ENCODE data around the gene NCAPD3.
"Not testable (repeated sequence)": the region's sequence is repeated elsewhere in the genome, so short reads cannot be mapped to it uniquely, and the experiment has no call there.

Gene NCAPD3

DNA sequence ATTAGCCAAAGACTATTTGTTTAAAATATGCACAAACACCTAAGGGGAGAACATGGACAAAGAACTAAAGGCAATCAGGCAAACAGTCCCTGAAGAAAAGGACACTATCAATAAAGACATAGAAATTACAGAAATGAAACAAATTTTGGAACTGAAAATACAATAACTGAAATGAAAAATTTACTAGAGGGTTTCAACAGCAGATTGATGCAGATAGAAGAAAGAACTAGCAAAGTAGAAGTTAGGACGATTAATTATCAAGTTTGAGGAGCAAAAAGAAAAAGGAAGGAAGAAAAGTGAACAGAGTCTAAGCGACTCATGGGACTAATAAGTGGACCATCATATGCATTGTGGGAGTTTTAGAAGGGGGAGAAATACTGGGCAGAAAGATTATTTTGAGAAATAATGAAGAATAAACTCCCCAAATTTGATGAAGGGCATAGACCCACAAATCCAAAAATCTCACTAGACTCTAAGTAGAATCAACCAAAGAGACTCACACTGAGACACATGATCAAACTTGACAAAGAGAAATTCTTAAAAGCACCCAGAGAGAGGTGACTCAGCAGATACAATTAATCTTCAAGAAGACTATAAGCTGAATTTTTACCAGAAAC lies 92.0 kb downstream of the NCAPD3 start:
- DNase-seq (ENCODE audit: low spot score), result no peak

DNA sequence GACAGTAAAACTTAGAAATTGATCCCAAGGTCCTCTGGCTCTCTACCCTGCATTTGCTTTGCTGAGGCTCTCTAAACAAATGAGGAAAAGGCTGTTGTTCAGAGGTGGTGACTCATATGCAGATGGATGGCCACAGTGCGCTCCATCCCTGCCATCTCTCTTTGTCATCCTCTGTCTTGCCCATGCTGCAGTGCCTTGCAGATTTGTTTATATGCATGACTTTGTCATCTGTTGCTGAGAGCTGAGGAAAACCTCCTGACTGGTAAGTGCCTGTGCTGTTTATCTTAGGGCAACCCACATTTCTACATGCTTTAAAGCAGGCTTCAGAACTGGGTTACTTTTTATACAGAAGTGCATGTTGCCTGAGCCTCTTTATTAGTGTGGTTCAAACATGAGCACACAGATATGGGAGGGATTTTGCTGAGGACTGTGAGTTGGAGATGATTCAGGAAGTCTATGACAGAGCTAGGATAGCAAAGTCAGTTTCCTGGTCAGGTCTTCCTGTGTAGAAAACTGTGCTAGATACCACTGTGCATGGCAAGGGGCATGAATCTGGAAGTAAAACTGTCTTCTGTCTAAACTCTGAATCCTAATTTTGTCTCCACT lies 97.4 kb downstream of the NCAPD3 start:
- peak; percentile 90 for DNase-seq (ENCODE audit: low spot score)

DNA sequence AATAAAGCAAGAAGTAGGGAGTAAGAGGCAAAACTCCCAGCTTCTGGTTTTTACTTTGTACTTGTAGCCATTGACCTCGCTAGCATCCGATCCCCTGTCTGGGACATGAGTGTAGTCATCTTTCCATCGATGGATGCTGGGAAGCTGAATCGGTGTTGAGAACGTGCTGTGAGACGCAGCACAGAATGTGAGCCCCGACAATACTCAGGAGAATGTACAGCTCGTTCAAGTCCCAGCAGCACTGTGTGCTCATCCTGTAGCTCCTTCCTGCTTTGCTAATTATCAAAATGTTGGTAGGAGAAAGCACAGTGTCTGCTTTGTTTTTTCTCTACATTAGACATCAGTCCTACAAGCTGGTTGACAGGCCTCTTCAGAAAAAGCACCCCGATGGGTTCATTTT lies 98.3 kb downstream of the NCAPD3 start:
- DNase-seq (ENCODE audit: low spot score), result no peak

DNA sequence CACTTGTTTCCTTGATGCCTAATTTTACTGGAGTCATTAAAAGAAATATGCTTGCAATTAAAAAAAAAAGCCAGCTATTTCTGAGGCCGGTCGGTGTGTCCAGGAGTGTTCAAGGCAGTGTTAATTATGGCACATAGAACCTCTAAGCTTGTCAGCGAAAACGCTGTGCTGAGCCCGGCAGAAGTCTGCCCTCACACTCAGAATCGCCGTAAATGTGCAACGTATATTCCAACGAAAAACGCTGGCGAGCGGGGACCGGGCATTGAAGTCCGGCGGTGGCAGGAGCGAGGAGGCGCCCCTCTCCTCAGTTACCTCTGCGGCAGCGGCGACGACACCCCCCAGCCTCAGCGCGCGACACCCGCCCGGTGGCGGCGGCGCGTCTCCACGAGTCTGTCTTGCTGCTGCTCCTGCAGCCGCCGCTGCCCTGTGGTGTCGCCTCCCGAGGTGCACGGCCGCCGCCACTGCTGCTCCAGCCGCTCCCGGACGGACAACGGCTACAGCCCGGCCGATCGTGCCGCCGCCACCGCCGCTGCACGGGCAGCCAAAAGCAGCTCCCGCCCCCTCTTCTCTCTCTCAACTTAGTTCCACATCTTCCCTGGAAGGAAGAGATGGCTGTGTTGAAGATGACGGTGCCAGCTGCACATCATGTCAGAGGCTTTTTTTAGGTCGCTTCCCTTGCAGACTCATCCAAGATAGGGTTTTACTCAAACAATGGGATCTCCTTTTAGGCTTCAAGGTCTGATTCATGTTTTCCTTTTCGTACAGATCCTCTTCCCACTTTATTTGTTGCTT lies 98.9 kb downstream of the NCAPD3 start:
- no peak for DNase-seq (ENCODE audit: low spot score)

DNA sequence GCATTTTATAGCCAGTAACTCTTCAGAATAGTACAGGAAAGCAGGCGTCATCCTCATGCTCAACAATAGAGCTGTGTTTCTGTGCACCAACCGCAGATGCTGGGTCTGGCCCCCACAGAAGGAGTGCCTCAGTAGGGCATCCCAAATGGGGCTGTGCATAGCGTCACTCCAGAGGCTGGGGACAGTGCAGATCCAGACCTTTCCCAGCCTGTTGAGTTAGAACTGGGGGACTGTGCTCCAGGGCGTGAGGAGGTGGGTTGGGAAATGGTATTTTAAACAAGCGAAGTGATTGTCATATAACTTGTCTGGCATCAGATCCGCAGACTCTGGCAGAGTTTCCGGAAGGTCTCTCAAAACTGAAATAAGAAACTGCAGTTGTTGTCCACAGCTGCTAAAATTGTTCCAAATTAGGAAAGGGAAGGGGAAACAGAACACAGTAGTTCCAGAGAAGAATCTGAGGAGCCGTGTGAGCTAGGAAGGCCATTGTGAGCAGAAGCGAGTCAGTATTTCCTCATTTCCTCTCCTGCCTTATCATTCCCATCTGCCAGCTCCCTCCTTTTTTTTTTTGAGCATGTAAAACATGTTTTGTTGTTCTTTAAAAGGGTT lies 102.7 kb downstream of the NCAPD3 start:
- no peak for DNase-seq (ENCODE audit: low spot score)

DNA sequence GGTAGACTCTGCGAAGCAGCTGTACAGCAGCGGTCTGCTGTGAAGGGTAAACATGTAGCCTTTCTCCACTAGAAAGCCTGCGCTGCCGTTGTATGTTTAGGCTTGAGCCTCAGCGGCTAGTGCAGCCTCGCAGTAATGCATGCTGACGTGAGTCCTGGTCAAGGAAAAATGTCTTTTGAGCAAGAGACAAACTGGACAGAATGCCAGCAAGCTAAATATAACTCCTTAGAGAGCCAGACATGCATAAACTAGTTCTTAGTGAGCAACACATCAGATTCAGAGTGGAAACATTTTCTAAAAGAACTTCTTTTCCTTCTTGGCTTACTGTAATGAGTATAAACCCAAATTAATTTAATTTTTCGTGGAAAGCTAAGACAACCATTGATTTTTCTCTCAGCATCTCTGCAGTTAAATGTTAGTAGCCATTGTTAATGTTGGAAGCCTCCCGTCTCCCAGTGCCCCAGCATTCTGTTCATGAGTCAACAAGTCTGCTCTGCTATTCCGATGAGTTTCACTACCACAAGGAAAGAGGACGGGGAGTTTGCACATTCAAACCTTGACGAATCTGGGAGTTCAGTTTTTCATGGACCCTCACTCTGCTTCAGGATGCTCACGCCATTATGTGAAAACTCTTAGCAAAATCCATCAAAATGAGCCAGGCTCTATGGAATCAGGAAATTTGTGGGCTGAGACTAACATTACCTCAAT lies 103.5 kb downstream of the NCAPD3 start:
- peak; percentile 80 for DNase-seq (ENCODE audit: low spot score)

DNA sequence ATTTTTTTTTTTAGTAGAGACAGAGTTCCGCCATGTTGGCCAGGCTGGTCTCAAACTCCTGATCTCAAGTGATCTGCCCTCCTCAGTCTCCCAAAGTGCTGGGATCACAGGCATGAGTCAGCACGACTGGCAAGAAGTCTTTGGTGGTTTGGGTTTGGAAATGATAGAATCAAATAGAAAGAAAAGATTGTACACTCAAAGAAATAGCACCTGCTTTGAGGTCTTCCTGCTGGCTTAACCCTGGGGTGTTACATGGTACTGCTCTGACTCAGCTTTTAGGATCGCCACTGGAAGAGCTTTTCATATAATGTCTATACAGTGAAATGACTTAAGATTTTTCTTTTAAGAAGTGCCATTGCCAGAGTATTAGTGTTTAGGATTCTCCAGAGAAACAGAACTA lies 104.7 kb downstream of the NCAPD3 start:
- no peak for DNase-seq (ENCODE audit: low spot score)

DNA sequence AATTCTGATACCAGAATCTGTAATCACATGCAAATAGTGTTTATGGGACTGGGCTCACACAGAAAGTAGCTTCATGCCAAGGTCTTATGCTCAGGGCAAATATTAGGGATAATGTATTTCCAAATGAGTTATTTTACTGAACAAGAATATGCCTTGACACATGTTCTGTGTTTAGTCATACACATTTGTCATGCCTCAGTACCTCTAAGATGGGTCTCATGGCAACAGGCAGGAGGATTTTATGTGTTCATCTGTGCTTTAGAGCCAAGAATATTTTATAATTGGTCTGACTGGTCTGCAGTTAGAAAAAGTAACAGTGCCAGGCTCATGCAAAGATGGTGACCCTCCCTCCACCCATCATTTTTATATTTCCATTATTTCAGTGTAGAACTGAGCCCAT lies 105.8 kb downstream of the NCAPD3 start:
- no peak for DNase-seq (ENCODE audit: low spot score)

DNA sequence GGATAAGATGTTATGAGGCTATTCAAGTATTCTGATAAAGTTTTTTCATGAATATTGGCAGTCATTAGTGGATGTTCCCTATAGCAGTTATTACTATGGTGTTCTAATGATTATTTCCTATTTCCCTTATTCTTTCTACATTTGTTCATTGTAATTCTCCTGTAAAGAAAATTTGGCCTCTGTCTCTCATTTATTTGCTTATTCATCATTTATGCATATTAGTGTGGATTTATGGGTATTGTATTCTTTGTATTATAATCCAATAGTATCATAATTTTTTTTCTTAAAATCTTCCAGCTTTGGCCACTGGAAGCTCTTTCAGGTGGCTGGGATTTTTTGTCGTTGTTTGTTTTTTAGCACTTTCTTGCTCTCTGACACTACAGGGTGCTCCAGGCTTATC lies 107.6 kb downstream of the NCAPD3 start:
- DNase-seq (ENCODE audit: low spot score), result no peak

DNA sequence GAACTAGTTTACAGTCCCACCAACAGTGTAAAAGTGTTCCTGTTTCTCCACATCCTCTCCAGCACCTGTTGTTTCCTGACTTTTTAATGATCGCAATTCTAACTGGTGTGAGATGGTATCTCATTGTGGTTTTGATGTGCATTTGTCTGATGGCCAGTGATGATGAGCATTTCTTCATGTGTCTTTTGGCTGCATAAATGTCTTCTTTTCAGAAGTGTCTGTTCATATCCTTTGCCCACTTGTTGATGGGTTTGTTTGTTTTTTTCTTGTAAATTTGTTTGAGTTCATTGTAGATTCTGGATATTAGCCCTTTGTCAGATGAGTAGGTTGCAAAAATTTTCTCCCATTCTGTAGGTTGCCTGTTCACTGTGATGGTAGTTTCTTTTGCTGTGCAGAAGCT lies 110.0 kb downstream of the NCAPD3 start:
- DNase-seq (ENCODE audit: low spot score), result not testable (repeated sequence)

DNA sequence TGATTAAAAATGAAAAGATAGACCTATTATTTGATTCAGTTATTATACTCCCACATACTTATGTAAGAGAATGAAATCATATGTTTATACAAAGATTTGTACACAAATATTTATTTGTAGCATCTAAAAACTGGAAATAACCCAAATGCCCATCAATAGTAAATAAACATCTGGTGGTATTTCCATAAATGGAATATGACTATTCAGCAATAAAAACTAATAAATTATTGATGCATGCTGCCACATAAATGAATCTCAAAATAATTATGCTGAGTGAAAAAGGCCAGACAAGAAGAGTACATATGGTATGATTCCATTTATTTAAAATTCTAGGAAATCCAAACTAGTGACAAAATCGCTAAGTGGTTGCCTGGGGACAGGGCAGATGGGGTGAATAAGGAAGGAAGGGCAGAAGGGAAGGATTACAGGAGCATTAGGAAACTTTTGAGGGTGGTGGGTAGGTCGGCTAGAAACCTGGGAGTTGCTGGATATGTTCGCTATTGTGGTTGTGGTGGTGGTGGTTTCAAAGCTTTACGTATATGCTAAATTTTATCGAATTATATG lies 113.4 kb downstream of the NCAPD3 start:
- DNase-seq (ENCODE audit: low spot score), result no peak
